ENCODE data around the gene FSIP1.

- TF ChIP-seq, protein P1, sequence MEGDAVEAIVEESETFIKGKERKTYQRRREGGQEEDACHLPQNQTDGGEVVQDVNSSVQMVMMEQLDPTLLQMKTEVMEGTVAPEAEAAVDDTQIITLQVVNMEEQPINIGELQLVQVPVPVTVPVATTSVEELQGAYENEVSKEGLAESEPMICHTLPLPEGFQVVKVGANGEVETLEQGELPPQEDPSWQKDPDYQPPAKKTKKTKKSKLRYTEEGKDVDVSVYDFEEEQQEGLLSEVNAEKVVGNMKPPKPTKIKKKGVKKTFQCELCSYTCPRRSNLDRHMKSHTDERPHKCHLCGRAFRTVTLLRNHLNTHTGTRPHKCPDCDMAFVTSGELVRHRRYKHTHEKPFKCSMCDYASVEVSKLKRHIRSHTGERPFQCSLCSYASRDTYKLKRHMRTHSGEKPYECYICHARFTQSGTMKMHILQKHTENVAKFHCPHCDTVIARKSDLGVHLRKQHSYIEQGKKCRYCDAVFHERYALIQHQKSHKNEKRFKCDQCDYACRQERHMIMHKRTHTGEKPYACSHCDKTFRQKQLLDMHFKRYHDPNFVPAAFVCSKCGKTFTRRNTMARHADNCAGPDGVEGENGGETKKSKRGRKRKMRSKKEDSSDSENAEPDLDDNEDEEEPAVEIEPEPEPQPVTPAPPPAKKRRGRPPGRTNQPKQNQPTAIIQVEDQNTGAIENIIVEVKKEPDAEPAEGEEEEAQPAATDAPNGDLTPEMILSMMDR (conservative IDR thresholded peaks at IDR 0.05 in 1 of 2, IDR thresholded peaks at IDR 0.05 in 1 of 2; ENCODE audit: extremely low read depth in 1 of 2, insufficient read depth in 1 of 2, low read depth in 1 of 2, low read length in 2 of 2) = no peak
- no peak for TF ChIP-seq EZH2 (IDR thresholded peaks at IDR 0.05; ENCODE audit: borderline replicate concordance, low read length)
These were observed 200.2 kb downstream of the FSIP1 start for GRCh38 chr15:39582286-39582976.

Data from mammary epithelial cell (primary cell).